AG09319 (cell line): ENCODE data around the gene GALNT14.

Experiments used
- DNase-seq: peaks from one replicate; pipeline ENCODE4 v3.0.0-alpha.2; 2010; ENCODE audit warnings: low read depth; ENCODE audit errors: extremely low read depth
- CTCF ChIP-seq: IDR thresholded peaks from 2 replicates; pipeline ENCODE4 v1.5.1; 2011; ENCODE audit warnings: low read depth, mild to moderate bottlenecking, inconsistent platforms, low read length, moderate library complexity

Gene GALNT14

DNA sequence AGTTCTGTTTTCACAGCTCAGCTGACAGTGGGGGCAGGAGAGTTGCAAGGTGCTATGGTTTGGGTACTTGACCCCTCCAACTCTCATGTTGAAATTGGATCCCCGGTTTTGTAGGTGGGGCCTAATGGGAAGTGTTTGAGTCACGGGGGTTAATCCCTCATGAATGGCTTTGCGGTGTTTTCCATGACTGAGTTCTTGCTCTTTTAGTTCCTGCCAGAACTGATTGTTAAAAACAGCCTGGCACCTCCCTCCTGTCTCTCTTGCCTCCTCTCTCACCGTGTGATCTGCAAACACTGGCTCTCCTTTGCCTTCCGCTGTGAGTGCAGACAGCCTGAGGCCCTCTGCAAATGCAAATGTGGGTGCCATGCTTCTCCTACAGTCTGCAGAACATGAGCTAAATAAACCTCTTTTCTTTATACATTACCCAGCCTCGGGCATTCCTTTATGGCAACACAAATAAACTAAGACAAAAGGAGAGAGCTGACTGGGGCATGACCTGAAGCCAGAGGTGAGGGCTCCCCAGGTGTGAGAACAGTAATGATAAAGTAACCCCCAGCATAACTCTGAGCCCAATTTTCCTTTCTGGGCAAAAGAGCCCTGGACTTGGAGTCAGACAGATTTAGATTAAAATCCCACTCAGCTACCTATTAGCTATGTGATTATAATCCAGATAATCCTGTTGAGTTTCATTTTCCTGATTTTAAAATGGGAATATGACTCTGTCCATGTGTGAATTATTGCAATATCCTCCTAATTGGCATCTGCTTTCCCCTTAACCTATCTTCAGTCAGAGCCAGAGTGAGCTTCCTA lies 266.1 kb downstream of the GALNT14 start:
- no peak for DNase-seq

GRCh38 chr2:30871440-30871839 lies 266.8 kb downstream of the GALNT14 start:
- DNase-seq, result no peak
- no peak for TF ChIP-seq CTCF

More for the DNA sequence above, 266.1 kb downstream of the GALNT14 start:
- no peak for TF ChIP-seq CTCF

DNA sequence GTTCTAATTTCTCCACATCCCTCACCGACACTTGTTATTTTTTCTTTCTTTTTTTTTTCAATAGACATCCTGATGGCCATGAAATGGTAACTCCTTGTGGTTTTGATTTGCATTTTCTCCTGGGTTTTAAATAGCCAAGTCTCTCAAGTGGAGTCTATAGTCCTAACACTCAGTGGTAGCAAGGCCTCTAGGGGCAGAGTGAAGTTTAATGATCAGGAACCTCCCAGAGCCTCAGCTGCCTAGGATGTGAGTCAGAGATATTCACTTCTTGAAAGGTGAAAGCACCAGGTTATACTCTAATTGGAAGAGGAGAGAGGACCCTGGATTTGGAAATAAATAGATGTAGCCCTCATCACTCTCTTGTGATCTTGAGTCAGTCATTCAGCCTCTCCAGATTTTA lies 268.3 kb downstream of the GALNT14 start:
- TF ChIP-seq CTCF, result no peak
- DNase-seq, result no peak

- no peak for TF ChIP-seq CTCF
Observed at GRCh38 chr2:30867385-30867784, 270.9 kb downstream of the GALNT14 start.

DNA sequence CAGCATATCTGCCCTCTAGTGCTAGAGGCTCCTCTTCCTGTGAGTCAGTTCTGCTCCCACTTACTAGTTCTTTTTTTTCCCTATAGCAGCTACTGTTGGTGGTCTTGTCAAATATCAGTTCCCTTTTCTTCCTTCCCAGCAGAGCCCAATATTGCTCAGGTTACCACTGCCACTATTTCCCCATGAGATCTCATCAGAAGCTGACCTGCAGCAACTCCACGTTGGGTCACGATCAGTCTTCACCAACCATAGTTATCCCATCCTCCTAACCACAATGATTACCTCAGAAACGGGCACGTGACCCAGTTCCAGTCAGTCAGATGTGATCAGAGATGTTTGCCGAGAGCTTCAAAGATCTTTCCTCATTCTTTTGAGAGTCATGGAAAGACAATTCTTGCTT lies 271.3 kb downstream of the GALNT14 start:
- DNase-seq, result no peak
- no peak for TF ChIP-seq CTCF

More at GRCh38 chr2:30867385-30867784, 270.9 kb downstream of the GALNT14 start:
- no peak for DNase-seq

DNA sequence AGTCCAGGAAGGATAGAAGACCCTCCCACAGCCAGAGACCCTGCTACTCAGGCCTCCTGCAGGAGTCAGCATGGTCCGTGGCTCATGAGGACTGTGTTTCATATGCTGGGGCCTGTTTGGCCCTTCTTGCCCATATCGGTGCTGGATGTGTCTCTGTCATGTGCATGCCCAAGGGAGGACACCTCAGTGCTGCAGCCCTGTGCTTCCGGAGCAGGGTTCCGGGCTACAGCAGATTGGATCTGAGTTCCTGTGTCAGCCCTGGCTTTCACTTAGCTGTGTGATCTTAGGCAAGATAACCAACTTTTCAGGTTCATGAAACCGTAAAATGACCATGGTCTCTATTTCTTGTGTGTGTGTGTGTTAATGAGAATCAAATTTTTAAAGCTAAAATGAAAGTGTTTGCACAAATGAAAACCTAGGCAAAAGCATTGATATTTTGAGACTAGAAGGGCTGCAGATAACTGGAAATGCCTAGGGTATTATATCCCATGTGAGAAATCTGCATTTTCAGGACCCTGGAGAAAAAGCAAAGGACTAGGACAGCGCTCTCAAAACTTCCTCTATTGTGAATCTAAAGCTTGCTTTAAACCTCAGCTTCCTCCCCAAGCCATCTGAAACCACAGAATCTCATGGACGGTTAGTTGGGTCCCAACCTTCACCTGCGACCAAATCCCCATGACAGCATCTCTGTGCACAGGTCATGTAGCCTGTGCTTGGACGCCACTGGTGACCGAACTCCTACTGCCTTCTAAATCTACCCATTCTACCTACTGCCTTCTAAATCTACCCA lies 272.2 kb downstream of the GALNT14 start:
- no peak for DNase-seq
- no peak for TF ChIP-seq CTCF

DNA sequence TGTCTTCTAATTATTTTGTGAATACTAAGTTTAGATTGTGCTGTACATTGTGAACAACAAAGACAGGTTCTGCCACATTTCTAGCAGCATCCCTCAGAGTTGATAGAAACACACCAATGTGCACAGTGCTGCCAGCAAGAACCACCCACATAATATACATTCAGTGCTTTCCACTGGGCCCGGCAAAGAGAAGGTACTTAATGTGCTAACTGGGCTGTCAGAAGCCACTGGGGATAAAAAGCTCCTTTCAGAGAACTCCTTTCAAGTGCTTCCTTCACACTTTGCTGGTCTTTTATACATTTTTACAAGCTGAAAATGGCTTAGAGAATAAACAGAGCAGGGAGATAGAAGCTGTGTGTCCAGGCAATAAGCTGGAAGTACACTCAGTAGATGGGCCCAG lies 273.0 kb downstream of the GALNT14 start:
- no peak for DNase-seq
- TF ChIP-seq CTCF, result no peak
